ENCODE data around the gene CCDC110. TPM values are rescaled to one million over a fixed set of nuclear protein-coding genes. Genes with fewer than 3 reads are reported as not detected.

Gene CCDC110
- total and polyA plus RNA-seq, 2 of the 13 experiments (the other 11 are each of a cell fraction or from before 2014, with no cell fraction given): not detected

- TF ChIP-seq, protein P1, sequence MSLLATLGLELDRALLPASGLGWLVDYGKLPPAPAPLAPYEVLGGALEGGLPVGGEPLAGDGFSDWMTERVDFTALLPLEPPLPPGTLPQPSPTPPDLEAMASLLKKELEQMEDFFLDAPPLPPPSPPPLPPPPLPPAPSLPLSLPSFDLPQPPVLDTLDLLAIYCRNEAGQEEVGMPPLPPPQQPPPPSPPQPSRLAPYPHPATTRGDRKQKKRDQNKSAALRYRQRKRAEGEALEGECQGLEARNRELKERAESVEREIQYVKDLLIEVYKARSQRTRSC (CRISPR knock-in tag; IDR thresholded peaks at IDR 0.05; ENCODE audit: low read depth): no peak
- TF ChIP-seq ZNF788 (CRISPR knock-in tag; IDR thresholded peaks at IDR 0.05; ENCODE audit: borderline replicate concordance): no peak
Observed at GRCh38 chr4:185405296-185405999, 66.1 kb downstream of the CCDC110 start (continued).

- CTCF ChIA-PET (ENCODE audit: low intra/inter-chr PET ratio, low total read pairs): no interaction called here
Observed at GRCh38 chr4:185404031-185404430, 67.5 kb downstream of the CCDC110 start.

More at GRCh38 chr4:185404031-185404430, 67.5 kb downstream of the CCDC110 start:
- no TSS peak for BruUV-seq (replicated peaks)
- Histone ChIP-seq H3K4me1 (ENCODE audit: insufficient read depth, low read length) (peaks cover 8% of the 10 kb centered on the region), H2AFZ (ENCODE audit: low read length) (no peak overlapping the region), H3K4me3 (replicated peaks in 1 of 3; ENCODE audit: insufficient read depth in 1 of 3, low read depth in 2 of 3, low read length in 3 of 3) (no peak overlapping the region), H3K79me2 (ENCODE audit: insufficient read depth, low read length) (no peaks in the 10 kb centered on the region), H3K9me3 (ENCODE audit: low read length) (no peaks in the 10 kb centered on the region), H4K20me1 (ENCODE audit: insufficient read depth, low read length) (no peaks in the 10 kb centered on the region; the same call in 1 of the 2 replicates), H3K4me2 (ENCODE audit: low read depth, low read length) (no peak overlapping the region), H3K27me3 (ENCODE audit: control insufficient read depth in 1 of 2, insufficient read depth in 2 of 2, low read length in 2 of 2) (no peaks in the 10 kb centered on the region), H3K27ac (ENCODE audit: extremely low read length, insufficient read depth, low read length) (no peak overlapping the region), H3K36me3 (replicated peaks in 1 of 2; ENCODE audit: control insufficient read depth in 1 of 2, insufficient read depth in 2 of 2, low read length in 2 of 2) (peaks cover 2 to 34% of the 10 kb centered on the region in 2 experiments; a peak in 3 of 5 replicates), H3K9ac (ENCODE audit: insufficient read depth, low read depth, low read length) (no peak overlapping the region)
- WGBS (ENCODE audit: low lambda C conversion rate): 100% methylated on average over 4 of the region's 4 CpGs
- intact Hi-C loops (cut with micrococcal nuclease; ENCODE audit: unreplicated experiment): no loop called here
- TF ChIP-seq ZNF615 (CRISPR knock-in tag; IDR thresholded peaks at IDR 0.05; ENCODE audit: borderline replicate concordance): no peak
- TF ChIP-seq, protein P2, sequence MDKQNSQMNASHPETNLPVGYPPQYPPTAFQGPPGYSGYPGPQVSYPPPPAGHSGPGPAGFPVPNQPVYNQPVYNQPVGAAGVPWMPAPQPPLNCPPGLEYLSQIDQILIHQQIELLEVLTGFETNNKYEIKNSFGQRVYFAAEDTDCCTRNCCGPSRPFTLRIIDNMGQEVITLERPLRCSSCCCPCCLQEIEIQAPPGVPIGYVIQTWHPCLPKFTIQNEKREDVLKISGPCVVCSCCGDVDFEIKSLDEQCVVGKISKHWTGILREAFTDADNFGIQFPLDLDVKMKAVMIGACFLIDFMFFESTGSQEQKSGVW (CRISPR knock-in tag; IDR thresholded peaks at IDR 0.05; ENCODE audit: borderline replicate concordance): no peak
- TF ChIP-seq, protein P3, sequence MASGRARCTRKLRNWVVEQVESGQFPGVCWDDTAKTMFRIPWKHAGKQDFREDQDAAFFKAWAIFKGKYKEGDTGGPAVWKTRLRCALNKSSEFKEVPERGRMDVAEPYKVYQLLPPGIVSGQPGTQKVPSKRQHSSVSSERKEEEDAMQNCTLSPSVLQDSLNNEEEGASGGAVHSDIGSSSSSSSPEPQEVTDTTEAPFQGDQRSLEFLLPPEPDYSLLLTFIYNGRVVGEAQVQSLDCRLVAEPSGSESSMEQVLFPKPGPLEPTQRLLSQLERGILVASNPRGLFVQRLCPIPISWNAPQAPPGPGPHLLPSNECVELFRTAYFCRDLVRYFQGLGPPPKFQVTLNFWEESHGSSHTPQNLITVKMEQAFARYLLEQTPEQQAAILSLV (CRISPR knock-in tag; IDR thresholded peaks at IDR 0.05; ENCODE audit: borderline replicate concordance): no peak
- TF ChIP-seq ZSCAN29 (CRISPR knock-in tag; conservative IDR thresholded peaks at IDR 0.05): no peak
- TF ChIP-seq, protein P4, sequence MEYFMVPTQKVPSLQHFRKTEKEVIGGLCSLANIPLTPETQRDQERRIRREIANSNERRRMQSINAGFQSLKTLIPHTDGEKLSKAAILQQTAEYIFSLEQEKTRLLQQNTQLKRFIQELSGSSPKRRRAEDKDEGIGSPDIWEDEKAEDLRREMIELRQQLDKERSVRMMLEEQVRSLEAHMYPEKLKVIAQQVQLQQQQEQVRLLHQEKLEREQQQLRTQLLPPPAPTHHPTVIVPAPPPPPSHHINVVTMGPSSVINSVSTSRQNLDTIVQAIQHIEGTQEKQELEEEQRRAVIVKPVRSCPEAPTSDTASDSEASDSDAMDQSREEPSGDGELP (IDR thresholded peaks at IDR 0.05; ENCODE audit: borderline replicate concordance, low read depth): no peak
- no peak for TF ChIP-seq AKAP8 (CRISPR knock-in tag; IDR thresholded peaks at IDR 0.05)
- TF ChIP-seq NBN (conservative IDR thresholded peaks at IDR 0.05): no peak
- POLR2A ChIA-PET: no interaction called here
- in situ Hi-C loops (cut with HindIII; ENCODE audit: extremely low pct_ligation_motif_present, low pct_unique_long_range_greater_than_20kb): no loop called here
- FAIRE-seq (no peak), ATAC-seq (no peak), DNase-seq (ENCODE audit: low spot score) (no peak)
